ENCODE measurements around the gene ARRDC5.
A peak's percentile ranks its signal among the peaks of the same experiment; 100 is the strongest.

The ARRDC5 gene

GRCh38 chr19:4909156-4909896, 6.6 kb upstream of the ARRDC5 start, which contains the start of gene UHRF1 (continued):
- TF ChIP-seq GLI2 (tag by site-specific recombination; IDR thresholded peaks at IDR 0.05; ENCODE audit: borderline replicate concordance, low read depth) (no peak; the same call in 1 of the 2 replicates), ZNF248 (tag by site-specific recombination; IDR thresholded peaks at IDR 0.05) (no peak), ZBTB7A (tag by site-specific recombination; IDR thresholded peaks at IDR 0.05; ENCODE audit: low read depth) (no peak), IKZF3 (tag by site-specific recombination; IDR thresholded peaks at IDR 0.05) (peak; percentile 84), SP2 (tag by site-specific recombination; IDR thresholded peaks at IDR 0.05) (peak; percentile 82), ZBTB20 (tag by site-specific recombination; IDR thresholded peaks at IDR 0.05) (peak; percentile 76; the same call in 1 of the 2 replicates), ZNF626 (tag by site-specific recombination; IDR thresholded peaks at IDR 0.05) (no peak), ZNF416 (tag by site-specific recombination; IDR thresholded peaks at IDR 0.05) (no peak), ZBTB6 (tag by site-specific recombination; IDR thresholded peaks at IDR 0.05) (no peak), ZNF629 (tag by site-specific recombination; IDR thresholded peaks at IDR 0.05) (no peak; the same call in 1 of the 2 replicates), ZNF580 (tag by site-specific recombination; IDR thresholded peaks at IDR 0.05) (no peak), AEBP2 (tag by site-specific recombination; IDR thresholded peaks at IDR 0.05; ENCODE audit: borderline replicate concordance) (no peak), ZNF549 (tag by site-specific recombination; IDR thresholded peaks at IDR 0.05) (no peak), ZNF391 (tag by site-specific recombination; IDR thresholded peaks at IDR 0.05; ENCODE audit: borderline replicate concordance, low read depth) (peak; percentile 27; the same call in 1 of the 2 replicates), ZNF174 (tag by site-specific recombination; IDR thresholded peaks at IDR 0.05) (no peak), ZBTB8A (tag by site-specific recombination; IDR thresholded peaks at IDR 0.05) (peak; percentile 81), ZNF202 (tag by site-specific recombination; IDR thresholded peaks at IDR 0.05; ENCODE audit: borderline replicate concordance) (no peak), ZNF664 (tag by site-specific recombination; IDR thresholded peaks at IDR 0.05) (no peak), ZNF341 (tag by site-specific recombination; IDR thresholded peaks at IDR 0.05; ENCODE audit: low read depth) (0 out of 2 replicates have a peak, but pooled peaks have one; percentile 12), OVOL3 (tag by site-specific recombination; IDR thresholded peaks at IDR 0.05) (no peak), ZNF777 (tag by site-specific recombination; IDR thresholded peaks at IDR 0.05; ENCODE audit: borderline replicate concordance) (0 out of 2 replicates have a peak, but pooled peaks have one; percentile 34), ZNF560 (tag by site-specific recombination; IDR thresholded peaks at IDR 0.05; ENCODE audit: borderline replicate concordance) (no peak), ZFHX2 (tag by site-specific recombination; conservative IDR thresholded peaks at IDR 0.05) (peak; percentile 96), BCL6B (tag by site-specific recombination; IDR thresholded peaks at IDR 0.05) (no peak), ZNF747 (tag by site-specific recombination; IDR thresholded peaks at IDR 0.05) (no peak), ZNF140 (tag by site-specific recombination; IDR thresholded peaks at IDR 0.05) (no peak), GFI1B (tag by site-specific recombination; IDR thresholded peaks at IDR 0.05) (peak; percentile 61), ZNF239 (tag by site-specific recombination; IDR thresholded peaks at IDR 0.05) (no peak), ZNF449 (tag by site-specific recombination; IDR thresholded peaks at IDR 0.05) (peak; percentile 94), HOXA7 (CRISPR knock-in tag; IDR thresholded peaks at IDR 0.05; ENCODE audit: borderline replicate concordance) (no peak), ELK4 (IDR thresholded peaks at IDR 0.05; ENCODE audit: borderline replicate concordance, low read depth, low read length) (no peak), ZNF530 (tag by site-specific recombination; IDR thresholded peaks at IDR 0.05; ENCODE audit: low read depth) (no peak), KLF8 (tag by site-specific recombination; IDR thresholded peaks at IDR 0.05) (peak; percentile 66; the same call in 1 of the 2 replicates), SCRT2 (tag by site-specific recombination; IDR thresholded peaks at IDR 0.05) (no peak), ZNF404 (tag by site-specific recombination; IDR thresholded peaks at IDR 0.05) (no peak)

All from HEK293 (cell line).